Amygdala (tissue), 56 donors: ENCODE results near the gene ZNF687.
"Not testable (repeated sequence)": the region's sequence is repeated elsewhere in the genome, so short reads cannot be mapped to it uniquely, and the experiment has no call there.

Experiments
- DNase-seq, 56 donors: peaks; one replicate each; lab custom pipeline; 2025; lab: John Stamatoyannopoulos, UW

ZNF687 gene

DNA sequence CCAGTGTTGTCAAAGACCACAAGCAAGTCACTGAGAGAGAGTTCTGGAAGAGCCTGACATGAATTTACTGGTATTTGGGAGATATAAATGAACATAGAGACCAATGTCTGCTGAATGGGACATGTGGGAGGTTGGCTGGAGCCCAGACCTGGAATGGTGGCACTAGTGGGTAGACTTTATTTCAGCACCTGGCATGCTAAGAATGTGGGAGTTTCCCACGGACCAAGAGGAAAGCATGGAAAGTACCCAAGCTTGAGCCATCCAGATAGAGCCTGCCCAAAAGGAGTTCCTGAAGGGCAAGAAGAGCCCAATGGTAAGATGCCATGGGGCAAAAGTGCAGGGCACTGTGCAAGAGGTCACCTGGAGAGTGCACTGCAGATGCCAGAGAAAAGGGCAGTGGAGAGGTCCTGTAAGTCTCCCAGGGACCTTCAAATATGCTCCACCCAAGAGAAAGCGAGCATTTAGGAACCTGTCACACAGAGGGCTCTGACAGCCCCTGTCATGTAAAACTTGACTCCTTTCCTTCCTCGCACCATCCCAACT is 8.1 kb upstream of the ZNF687 start:
- no peak for DNase-seq

- not testable (repeated sequence) for DNase-seq
These were observed 6.8 kb upstream of the ZNF687 start for GRCh38 chr1:151275341-151275740.

DNA sequence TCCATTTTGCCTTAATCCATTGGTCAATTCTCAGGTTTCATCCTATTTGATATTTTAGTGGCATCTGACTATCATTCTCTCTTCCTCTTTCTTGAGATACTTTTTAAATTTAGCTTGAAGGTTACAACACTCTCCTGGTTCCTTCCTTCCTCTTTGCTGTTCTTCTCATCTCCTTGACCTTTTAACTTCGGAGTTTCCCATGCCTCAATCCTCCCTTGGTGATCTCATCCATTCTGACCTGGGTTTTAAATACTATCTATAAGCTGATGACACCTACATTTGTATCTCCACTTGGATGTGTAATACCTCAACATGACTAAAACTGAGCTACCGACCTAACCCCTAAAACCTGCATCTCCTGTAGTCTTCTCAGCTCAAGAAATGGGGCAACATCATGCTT is 4.8 kb upstream of the ZNF687 start:
- no peak for DNase-seq

GRCh38 chr1:151281225-151281968 is 702 bp upstream of the ZNF687 start:
- peak; percentile 76 to 96 (median 91) for DNase-seq

DNA sequence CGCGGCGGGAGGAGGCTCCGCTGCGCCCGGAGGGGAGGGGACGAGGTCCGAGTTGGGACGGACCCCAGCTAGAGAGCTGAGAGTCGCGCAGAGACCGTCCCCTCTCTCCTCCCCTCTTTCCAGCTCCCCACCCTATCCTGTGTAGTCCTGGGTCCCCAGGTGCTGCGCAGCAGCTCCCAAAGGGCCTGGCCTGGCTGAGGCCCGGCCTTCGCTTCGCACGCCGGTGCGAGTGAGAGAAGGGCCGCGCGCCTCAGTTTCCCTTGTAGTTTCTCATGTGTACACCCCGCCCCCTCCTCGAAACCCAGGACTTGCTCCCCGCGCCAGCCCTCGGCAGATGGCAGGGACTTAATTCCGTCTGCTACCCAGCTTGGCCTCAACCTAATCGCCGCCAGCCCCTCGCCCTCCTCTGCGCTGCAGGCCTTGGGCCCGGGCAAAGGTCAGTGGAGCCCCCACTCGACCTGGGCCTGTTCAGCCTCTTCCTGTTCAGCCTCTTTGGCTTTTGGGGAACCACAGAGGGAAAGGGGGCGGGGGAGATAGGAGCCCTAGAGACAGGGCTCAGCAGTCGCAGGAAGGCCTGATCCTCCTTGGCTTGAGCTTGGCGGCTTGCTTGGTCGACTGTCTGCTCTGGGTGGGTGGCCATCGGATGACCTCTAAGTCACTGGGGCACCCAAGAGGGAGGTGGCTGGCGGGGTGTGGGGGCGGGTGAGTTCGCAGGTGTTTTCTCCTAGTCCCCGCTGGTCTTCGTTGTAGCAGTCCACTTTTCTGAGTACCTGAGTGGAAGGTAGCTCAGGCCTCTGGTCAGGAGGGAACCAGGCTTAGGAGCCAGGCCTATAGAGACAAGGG is 1.0 kb downstream of the ZNF687 start:
- peak in 15 of 56 donors; percentile 11 to 54 (median 29) for DNase-seq

DNA sequence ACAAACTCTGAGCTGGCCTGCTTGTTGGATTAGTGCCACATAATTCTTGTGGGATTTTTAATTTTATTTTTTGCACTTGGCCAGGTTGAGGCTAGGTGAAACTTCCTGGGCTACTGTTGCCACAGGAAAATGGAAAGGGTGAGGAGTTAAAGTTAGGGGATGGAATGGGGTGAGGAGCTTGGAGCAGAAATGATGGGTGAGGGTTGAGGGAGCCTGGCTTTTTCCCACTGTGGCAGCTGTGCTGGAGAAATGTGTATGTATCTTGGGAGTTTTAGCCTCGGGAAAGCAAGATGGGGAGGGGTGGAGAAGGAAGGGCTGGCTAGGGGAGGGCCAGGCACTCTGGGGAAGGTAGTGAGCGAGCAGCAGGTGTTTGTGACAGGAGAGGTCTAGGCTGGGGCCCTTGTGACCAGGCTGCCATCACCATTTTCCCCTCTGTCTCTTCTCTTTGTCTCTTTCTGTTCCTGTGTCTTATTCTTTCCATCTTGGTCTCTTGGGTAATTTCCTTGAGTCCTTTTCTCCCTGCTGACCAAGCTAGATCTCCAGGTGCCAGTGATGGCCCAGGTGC is 2.0 kb downstream of the ZNF687 start:
- DNase-seq, result no peak

GRCh38 chr1:151286619-151287340 is 4.7 kb downstream of the ZNF687 start:
- DNase-seq, result peak in 1 of 56 donors; percentile 29

- DNase-seq, result no peak
These were observed 5.2 kb downstream of the ZNF687 start for GRCh38 chr1:151287341-151287699.

DNA sequence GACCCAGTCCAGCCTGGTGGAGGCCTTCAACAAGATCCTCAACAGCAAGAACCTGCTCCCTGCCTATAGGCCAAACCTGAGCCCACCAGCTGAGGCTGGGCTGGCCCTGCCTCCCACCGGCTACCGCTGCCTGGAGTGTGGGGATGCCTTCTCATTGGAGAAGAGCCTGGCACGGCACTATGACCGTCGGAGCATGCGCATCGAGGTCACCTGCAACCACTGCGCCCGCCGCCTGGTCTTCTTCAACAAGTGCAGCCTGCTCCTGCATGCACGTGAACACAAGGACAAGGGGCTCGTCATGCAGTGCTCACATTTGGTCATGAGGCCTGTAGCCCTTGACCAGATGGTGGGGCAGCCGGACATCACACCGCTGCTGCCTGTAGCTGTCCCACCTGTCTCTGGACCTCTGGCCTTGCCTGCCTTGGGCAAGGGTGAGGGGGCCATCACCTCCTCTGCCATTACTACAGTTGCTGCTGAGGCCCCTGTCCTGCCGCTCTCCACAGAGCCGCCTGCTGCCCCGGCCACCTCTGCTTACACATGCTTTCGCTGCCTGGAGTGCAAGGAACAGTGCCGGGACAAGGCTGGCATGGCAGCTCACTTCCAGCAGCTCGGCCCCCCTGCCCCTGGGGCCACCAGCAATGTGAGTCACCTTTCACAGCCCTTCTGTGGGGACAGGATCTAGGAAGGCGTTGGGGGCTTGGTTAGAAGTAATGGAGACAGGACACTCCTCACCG is 5.8 kb downstream of the ZNF687 start:
- DNase-seq, result no peak

- DNase-seq, result no peak
These were observed 6.4 kb downstream of the ZNF687 start for GRCh38 chr1:151288502-151288901.

DNA sequence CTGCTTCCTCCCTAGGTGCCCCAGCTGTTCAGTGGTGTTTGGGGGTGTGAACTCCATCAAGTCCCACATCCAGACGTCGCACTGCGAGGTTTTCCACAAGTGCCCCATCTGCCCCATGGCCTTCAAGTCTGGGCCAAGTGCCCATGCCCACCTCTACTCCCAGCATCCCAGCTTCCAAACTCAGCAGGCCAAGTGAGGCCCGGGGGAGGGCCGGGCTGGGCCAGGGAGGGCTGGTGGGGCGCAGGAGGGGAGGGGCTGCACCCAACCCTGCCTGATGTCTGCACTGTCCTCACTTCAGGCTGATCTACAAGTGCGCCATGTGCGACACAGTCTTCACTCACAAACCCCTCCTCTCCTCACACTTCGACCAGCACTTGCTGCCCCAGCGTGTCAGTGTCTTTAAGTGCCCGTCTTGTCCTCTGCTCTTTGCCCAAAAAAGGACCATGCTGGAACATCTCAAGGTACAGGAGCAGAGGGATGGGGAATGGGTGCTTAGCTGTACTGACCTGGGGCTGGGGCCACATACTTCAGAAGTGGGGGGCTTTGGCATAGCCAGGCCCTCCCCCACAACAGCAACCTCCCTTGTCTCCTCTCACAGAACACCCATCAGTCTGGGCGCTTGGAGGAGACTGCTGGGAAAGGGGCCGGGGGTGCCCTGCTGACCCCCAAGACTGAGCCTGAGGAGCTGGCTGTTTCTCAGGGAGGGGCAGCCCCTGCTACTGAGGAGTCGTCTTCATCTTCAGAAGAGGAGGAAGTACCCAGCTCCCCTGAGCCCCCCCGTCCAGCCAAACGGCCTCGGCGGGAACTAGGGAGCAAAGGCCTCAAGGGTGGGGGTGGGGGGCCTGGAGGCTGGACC is 7.2 kb downstream of the ZNF687 start:
- DNase-seq, result no peak

- DNase-seq, result no peak
These were observed 8.1 kb downstream of the ZNF687 start for GRCh38 chr1:151289991-151290708.

DNA sequence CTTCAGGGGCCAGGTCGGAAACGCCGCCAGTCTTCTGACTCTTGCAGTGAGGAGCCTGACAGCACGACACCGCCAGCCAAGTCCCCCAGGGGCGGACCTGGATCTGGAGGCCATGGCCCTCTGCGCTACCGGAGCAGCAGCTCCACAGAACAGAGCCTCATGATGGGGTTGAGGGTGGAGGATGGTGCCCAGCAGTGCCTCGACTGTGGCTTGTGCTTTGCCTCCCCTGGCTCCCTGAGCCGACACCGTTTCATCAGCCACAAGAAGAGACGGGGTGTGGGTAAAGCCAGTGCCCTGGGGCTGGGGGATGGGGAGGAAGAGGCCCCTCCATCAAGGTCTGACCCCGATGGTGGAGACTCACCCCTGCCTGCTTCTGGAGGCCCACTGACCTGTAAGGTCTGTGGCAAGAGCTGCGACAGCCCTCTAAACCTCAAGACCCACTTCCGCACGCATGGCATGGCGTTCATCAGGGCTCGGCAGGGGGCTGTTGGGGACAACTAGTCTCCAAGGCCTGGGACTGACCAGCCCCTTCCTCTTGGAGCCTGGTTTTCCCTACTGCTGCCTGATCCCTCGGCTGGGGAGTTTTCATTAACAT is 8.7 kb downstream of the ZNF687 start:
- no peak for DNase-seq

DNA sequence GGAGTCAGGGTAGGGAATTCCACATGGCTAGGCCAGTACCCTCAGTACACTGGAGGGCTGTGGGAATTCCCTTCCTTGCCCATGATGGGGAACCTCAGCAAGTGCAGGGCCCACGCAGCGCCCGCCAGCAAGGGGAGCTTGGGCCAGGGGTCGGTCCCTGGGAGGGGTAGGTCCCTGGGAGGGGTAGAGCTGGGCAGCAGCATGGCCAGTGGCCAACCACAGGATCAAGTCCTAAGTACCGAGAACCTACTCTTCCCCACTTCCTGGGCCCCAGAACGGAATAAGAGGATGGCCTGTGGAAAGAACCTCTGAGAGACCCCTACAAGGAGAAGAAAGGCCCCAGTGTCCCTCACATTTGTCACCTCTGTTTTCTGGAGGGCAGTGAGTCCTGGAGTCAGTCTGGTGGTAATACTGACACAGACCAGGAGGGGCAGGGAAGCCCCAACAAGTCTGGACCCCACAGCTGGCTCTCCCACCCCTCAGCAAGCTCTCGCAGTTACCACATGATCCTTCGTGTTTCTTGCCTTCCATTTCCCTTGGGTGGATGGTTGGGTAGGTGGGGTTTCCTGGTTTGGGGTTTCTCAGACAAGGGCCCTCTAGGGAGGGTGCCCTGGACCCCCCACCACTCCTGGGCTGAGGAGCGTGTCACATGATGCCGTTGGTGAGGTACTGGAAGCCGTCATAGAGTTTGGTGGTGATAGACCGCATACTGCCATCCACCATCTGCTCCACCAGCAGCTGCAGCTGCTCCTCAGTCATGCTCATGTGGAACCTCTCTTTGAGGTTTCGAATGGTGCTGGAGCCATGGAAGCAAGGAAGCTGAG is 10.3 kb downstream of the ZNF687 start:
- DNase-seq, result peak in 1 of 56 donors; percentile 12

GRCh38 chr1:151293093-151293492 is 11.0 kb downstream of the ZNF687 start:
- DNase-seq, result no peak

- peak in 37 of 56 donors; percentile 9 to 84 (median 43) for DNase-seq
These were observed 12.8 kb downstream of the ZNF687 start for GRCh38 chr1:151294742-151295462.
